Activated T-helper 1 cell treated with anti-CD3 and anti-CD28 coated beads, Interleukin-12 subunit alpha, Interleukin-12 subunit beta, Interleukin-2, Interleukin-4 antibody, amounts not matched to agents 30 ng/mL and 10 ng/mL and 1 ng/mL, durations not matched to agents 14 hours and 24 hours and 36 hours (primary cell): ENCODE results near the gene ATRIP. TPM values are rescaled to one million over a fixed set of nuclear protein-coding genes. Genes with fewer than 3 reads are reported as not detected.
A peak's percentile ranks its signal among the peaks of the same experiment; 100 is the strongest.
"Not testable (repeated sequence)": the region's sequence is repeated elsewhere in the genome, so short reads cannot be mapped to it uniquely, and the experiment has no call there.

Source experiments
- DNase-seq: peaks from one replicate; pipeline ENCODE4 v3.0.0; 2021; ENCODE audit warnings: low spot score
- H3K27ac Mint-ChIP-seq: one replicate; pipeline ENCODE4 v1.8.0; 2021; ENCODE audit warnings: mild to moderate bottlenecking, mixed read lengths
- H3K27me3 Mint-ChIP-seq: one replicate; pipeline ENCODE4 v1.8.0; 2022; ENCODE audit warnings: mild to moderate bottlenecking, moderate library complexity, mixed read lengths; ENCODE audit not compliant: insufficient read depth
- H3K36me3 Mint-ChIP-seq: one replicate; pipeline ENCODE4 v1.8.0; 2021; ENCODE audit warnings: low read depth, mixed read lengths
- H3K4me1 Mint-ChIP-seq: one replicate; pipeline ENCODE4 v1.8.0; 2021; ENCODE audit warnings: low read depth, mixed read lengths
- H3K4me3 Mint-ChIP-seq: one replicate; pipeline ENCODE4 v1.8.0; 2021; ENCODE audit warnings: mild to moderate bottlenecking, moderate library complexity, mixed read lengths
- H3K9me3 Mint-ChIP-seq: one replicate; pipeline ENCODE4 v1.8.0; 2021; ENCODE audit warnings: mixed read lengths
- intact Hi-C: fragments of 100-400 bp; cut with micrococcal nuclease; formaldehyde crosslinking; loops from one replicate; pipeline ENCODE4 v1.15.1; 2024
- total RNA-seq: library from RNA; stranded (reverse); gene quantifications from 2 replicates; pipeline ENCODE4 v1.2.3, GENCODE V29; 2022

The ATRIP gene
- total RNA-seq, 1 donor from 2014 or later: 16.5 TPM

DNA sequence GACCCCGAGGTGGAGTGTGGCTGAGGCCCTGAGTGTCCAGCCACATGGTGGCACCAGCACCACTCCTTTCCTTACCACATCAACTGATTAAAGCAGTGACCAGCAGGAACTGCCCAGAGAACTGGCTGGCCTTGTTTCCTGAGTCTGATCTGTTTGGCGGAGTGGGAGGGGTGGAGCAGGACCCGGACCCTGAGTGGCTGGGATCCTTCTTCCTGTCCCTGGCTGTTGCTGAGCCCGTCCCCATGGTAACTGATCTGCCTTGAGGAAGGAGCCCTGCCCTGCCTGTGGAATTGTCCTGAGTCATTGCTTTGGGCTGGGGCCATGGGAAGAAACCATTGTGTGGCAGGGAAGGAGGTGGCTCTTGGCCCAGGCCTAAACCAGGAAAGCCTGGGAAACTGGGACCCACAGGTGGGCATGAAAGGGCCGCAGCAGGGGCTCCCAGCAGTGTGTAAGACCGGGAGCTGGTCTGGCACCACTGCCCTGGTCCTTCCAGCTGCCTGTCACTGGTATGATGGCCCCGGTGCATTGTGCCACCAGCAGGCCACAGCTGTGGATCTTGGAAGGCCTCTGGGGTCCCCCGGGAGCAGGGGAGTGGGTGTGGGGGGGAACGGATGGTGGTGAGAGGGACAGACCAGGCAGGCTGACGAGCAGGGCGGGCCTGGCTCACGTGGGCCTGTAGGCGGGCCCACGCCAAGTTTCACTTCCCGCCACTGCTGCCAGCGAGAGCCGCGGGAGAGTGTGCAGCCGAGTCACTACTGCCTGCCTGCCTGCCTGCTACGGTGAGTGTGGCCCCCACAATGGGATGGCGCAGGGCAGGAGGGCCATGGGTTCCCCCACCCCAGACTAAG, 19.2 kb downstream of the ATRIP start:
- Mint-ChIP-seq H3K36me3 (peaks cover 42% of the 10 kb centered on the region), H3K4me1 (peaks cover 44% of the 10 kb centered on the region), H3K27ac (peak overlapping the region; percentile 98), H3K4me3 (peak overlapping the region; percentile 93), H3K27me3 (no peaks in the 10 kb centered on the region), H3K9me3 (no peaks in the 10 kb centered on the region)
- peak; percentile 82 for DNase-seq
- intact Hi-C loops: loop anchor here (1.0 to 5.0 kb wide), 5 partner anchors 8 to 1477 kb away; partner anchors contain the start of gene RBM6

GRCh38 chr3:48466386-48467109, 20.0 kb downstream of the ATRIP start:
- DNase-seq: no peak
- Mint-ChIP-seq H3K4me1 (peaks cover 44% of the 10 kb centered on the region), H3K9me3 (no peaks in the 10 kb centered on the region), H3K27me3 (no peaks in the 10 kb centered on the region), H3K27ac (peak overlapping the region; percentile 98), H3K4me3 (peak overlapping the region; percentile 93), H3K36me3 (peaks cover 34% of the 10 kb centered on the region)
- intact Hi-C loops: loop anchor here (1.0 to 5.0 kb wide), 4 partner anchors 41 to 1476 kb away; partner anchors contain the start of gene RBM6

GRCh38 chr3:48467110-48467454, 20.5 kb downstream of the ATRIP start:
- H3K9me3 Mint-ChIP-seq: no peaks in the 10 kb centered on the region
- intact Hi-C loops: loop anchor here (5.0 kb wide), 1 partner anchor 1475 kb away; the partner anchor contains the start of gene RBM6
- peak overlapping the region; percentile 93 for H3K4me3 Mint-ChIP-seq
- H3K27me3 Mint-ChIP-seq: no peaks in the 10 kb centered on the region
- peaks cover 34% of the 10 kb centered on the region for H3K36me3 Mint-ChIP-seq
- no peak for DNase-seq
- H3K27ac Mint-ChIP-seq: peak overlapping the region; percentile 98
- peaks cover 44% of the 10 kb centered on the region for H3K4me1 Mint-ChIP-seq

DNA sequence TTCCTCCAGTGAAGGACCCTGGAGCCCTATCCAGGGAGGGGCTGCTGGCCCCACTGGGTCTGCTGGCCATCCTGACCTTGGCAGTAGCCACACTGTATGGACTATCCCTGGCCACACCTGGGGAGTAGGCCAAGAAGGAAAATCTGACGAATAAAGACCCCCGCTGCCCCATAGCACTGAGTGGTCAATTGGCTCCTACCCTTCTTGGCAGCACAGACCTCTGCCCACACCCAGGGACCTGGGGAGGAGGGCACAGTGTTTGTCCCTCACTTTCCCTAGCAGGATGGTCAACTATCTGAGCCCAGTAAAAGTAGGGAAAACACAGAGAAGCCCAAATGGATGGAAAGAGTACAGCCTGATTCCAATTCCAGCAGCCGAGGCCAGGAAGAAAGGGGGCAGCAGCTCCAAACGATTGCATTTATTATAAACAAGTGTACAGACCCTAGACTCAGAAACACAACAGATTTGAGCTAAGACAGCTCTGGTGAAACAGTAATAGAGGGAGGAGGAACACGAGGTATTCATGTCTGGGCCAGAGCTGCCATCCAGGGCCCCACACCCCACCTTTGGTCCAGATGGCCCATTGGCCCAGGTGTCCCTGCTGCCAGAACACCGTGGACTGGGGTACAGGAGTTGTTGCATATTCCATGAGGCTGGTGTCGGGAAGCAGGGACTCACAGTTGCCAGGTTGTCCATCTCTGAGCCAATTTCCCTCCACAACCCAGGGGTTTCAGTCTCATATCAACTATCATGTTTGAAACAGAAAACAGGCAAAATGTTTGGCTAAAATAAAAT, 21.1 kb downstream of the ATRIP start:
- no peak for DNase-seq
- H3K4me1 Mint-ChIP-seq: peaks cover 47% of the 10 kb centered on the region
- H3K27me3 Mint-ChIP-seq: no peaks in the 10 kb centered on the region
- peaks cover 34% of the 10 kb centered on the region for H3K36me3 Mint-ChIP-seq
- no peaks in the 10 kb centered on the region for H3K9me3 Mint-ChIP-seq
- peak overlapping the region; percentile 93 for H3K4me3 Mint-ChIP-seq
- intact Hi-C loops: loop anchor here (5.0 kb wide), 1 partner anchor 1475 kb away; the partner anchor contains the start of gene RBM6
- H3K27ac Mint-ChIP-seq: peak overlapping the region; percentile 98

- Mint-ChIP-seq H3K36me3 (peaks cover 38% of the 10 kb centered on the region), H3K4me1 (peaks cover 53% of the 10 kb centered on the region), H3K4me3 (peak overlapping the region; percentile 93), H3K27me3 (no peaks in the 10 kb centered on the region), H3K9me3 (no peaks in the 10 kb centered on the region), H3K27ac (peak overlapping the region; percentile 98)
- DNase-seq: no peak
- intact Hi-C loops: loop anchor here (5.0 kb wide), 1 partner anchor 1474 kb away; the partner anchor contains the start of gene RBM6
Measured at GRCh38 chr3:48468329-48468731, 21.8 kb downstream of the ATRIP start.

DNA sequence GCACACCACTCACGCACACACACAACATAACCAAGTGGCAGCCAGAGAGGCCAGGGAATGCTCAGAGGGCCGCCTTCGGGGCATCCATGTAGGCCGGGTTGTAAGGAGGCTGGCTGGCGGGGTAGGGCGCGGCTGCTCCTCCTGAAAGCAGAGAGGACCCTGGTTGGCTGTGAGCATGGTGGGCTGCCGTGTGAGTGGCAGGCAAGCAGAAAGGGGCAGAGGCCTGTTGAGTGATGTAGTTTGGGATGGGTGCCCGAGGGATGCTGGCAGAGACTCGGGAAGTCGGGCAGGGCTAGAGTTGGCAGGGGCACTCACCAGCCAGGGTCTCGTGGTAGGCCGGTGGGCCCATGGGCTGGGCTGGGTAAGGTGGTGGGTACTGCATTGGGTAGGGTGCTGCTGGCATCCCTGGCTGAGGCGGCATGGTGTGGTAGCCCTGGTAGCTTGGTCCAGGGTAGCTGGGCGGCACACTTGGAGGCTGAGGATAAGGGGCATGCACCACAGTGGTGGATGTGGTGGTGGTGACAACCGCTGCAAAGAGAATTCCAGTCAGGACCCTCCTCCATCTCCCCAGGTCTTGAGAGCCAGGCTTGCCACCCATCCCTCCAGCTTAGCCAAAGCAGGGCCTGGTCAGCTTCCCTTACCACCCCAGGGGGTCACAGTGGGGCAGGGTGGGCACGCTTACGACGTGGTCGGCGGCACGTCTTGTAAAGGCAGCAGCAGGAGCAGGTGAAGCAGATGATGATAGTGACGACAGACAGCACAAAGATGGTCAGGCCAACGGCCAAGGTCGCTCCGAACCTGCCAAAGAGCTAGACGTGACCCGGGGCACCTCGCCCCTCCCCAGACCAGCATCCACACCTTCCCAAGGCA, 22.7 kb downstream of the ATRIP start:
- Mint-ChIP-seq H3K4me3 (peak overlapping the region; percentile 93), H3K36me3 (peaks cover 38% of the 10 kb centered on the region), H3K27me3 (no peaks in the 10 kb centered on the region), H3K4me1 (peaks cover 58% of the 10 kb centered on the region), H3K27ac (peak overlapping the region; percentile 80), H3K9me3 (no peaks in the 10 kb centered on the region)
- intact Hi-C loops: loop anchor here (5.0 kb wide), 1 partner anchor 1473 kb away; the partner anchor contains the start of gene RBM6
- DNase-seq: no peak

DNA sequence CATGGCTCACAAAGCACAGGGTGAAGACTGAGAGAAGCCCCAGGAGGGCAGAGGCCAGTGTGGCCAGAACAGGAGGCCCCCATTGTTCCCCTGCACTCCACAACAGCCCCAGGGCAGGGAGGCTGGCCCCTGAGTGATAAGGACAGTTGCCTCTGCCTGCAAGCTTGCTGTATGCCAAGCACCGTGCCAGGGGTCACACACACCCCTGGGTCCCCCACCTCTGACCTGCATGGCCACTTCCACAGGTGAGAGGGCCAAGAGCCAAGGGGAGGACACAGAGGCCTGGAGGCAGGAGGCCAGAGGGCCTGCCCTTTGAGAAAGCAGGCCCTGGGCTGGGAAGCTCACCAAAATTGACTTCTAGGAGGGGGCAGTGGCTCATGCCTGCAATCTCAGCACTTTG, 23.7 kb downstream of the ATRIP start:
- intact Hi-C loops: loop anchor here (5.0 to 10.0 kb wide), 3 partner anchors 33 to 685 kb away; partner anchors contain the start of genes SLC25A20 and SMARCC1
- peak overlapping the region; percentile 80 for H3K27ac Mint-ChIP-seq
- no peaks in the 10 kb centered on the region for H3K27me3 Mint-ChIP-seq
- H3K4me1 Mint-ChIP-seq: peaks cover 63% of the 10 kb centered on the region
- no peak for DNase-seq
- no peaks in the 10 kb centered on the region for H3K9me3 Mint-ChIP-seq
- H3K4me3 Mint-ChIP-seq: peak overlapping the region; percentile 93
- peaks cover 45% of the 10 kb centered on the region for H3K36me3 Mint-ChIP-seq

GRCh38 chr3:48472673-48472922, 26.1 kb downstream of the ATRIP start:
- Mint-ChIP-seq H3K9me3 (no peaks in the 10 kb centered on the region), H3K27ac (peak overlapping the region; percentile 95), H3K4me1 (peaks cover 64% of the 10 kb centered on the region), H3K27me3 (no peaks in the 10 kb centered on the region), H3K36me3 (peaks cover 31% of the 10 kb centered on the region), H3K4me3 (peak overlapping the region; percentile 82)
- intact Hi-C loops: loop anchor here (5.0 to 10.0 kb wide), 3 partner anchors 35 to 688 kb away; partner anchors contain the start of genes SLC25A20 and SMARCC1
- DNase-seq: no peak

DNA sequence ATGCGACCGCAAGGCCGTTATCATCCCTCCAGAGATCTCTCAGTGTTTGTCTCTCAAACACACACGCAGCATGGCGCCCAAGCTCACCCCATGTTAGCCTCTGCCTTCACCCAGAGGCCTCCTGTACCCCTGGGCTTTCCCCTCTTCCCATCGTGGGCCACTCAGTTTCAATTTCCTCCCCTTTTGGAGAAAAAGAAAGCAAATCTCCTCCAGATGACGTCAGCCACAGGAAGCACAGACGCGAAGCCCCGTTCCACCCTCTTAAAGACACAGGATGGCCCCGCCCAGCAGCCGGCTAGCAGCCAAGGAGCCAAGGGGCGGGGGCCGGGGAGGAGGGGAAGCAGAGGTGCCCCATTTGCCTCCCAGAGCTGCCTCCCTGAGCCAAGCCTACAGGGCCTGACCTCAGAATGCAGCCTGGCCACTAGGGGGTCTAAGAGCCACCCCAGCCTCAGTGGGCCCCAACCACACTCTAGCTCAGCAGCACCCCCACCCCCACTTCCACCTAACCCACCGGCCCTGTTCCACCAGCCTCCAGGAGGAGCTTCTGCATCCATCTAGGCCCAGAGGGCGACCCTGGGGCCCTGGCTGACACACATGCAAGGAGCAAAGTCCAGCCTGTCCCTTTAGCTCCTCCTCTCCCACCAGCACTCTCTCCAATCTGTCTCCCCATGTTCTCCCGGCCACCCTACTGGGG, 26.5 kb downstream of the ATRIP start:
- intact Hi-C loops: loop anchor here (1.0 to 10.0 kb wide), 9 partner anchors 8 to 688 kb away; partner anchors contain the start of genes ATRIP, SHISA5, SLC25A20 and SLC26A6
- Mint-ChIP-seq H3K36me3 (peaks cover 30% of the 10 kb centered on the region), H3K27me3 (no peaks in the 10 kb centered on the region), H3K9me3 (no peaks in the 10 kb centered on the region), H3K27ac (peak overlapping the region; percentile 95), H3K4me1 (peaks cover 64% of the 10 kb centered on the region), H3K4me3 (peak overlapping the region; percentile 82)
- peak; percentile 94 for DNase-seq

DNA sequence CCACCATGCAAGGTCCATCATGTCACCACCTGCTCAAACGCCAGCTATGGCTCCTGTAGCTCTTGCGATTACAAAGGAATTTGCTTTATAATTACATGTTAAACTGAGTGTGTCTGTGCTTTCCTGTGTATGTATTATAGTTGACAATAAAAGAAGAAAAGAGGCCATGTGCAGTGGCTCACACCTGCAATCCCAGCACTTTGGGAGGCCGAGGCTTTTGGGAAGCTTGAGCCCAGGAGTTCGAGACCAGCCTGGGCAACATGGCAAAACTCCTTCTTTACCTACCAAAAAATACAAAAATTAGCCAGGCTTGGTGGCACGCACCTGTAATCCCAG, 27.0 kb downstream of the ATRIP start:
- peak overlapping the region; percentile 95 for H3K27ac Mint-ChIP-seq
- peaks cover 29% of the 10 kb centered on the region for H3K36me3 Mint-ChIP-seq
- H3K27me3 Mint-ChIP-seq: no peaks in the 10 kb centered on the region
- H3K9me3 Mint-ChIP-seq: no peaks in the 10 kb centered on the region
- DNase-seq: no peak
- peak overlapping the region; percentile 82 for H3K4me3 Mint-ChIP-seq
- H3K4me1 Mint-ChIP-seq: peaks cover 64% of the 10 kb centered on the region
- intact Hi-C loops: loop anchor here (1.0 to 10.0 kb wide), 9 partner anchors 8 to 689 kb away; partner anchors contain the start of genes ATRIP, SHISA5, SLC25A20 and SLC26A6

- not testable (repeated sequence) for H3K9me3 Mint-ChIP-seq, H3K27me3 Mint-ChIP-seq, H3K4me3 Mint-ChIP-seq, DNase-seq
- intact Hi-C loops: loop anchor here (5.0 to 10.0 kb wide), 3 partner anchors 37 to 689 kb away; partner anchors contain the start of genes SLC25A20 and SMARCC1
- Mint-ChIP-seq H3K27ac (peak overlapping the region; percentile 95), H3K4me1 (peaks cover 64% of the 10 kb centered on the region), H3K36me3 (peaks cover 24% of the 10 kb centered on the region)
Measured at GRCh38 chr3:48474031-48474430, 27.5 kb downstream of the ATRIP start.
